Panc1 (cell line): ENCODE measurements around the gene C9orf152. TPM values are rescaled to one million over a fixed set of nuclear protein-coding genes. Genes with fewer than 3 reads are reported as not detected.

Experiments
- ATAC-seq: fragments of 200-7000 bp; cut with Tn5 transposase; 2 replicates; pipeline ENCODE4 v1.9.1; 2020; ENCODE audit warnings: mild to moderate bottlenecking, moderate library complexity
- BruUV-seq: library from RNA; stranded (reverse); fragments of 400-500 nt; replicated peaks from 2 replicates; lab custom pipeline; 2021; lab: Mats Ljungman, UMichigan
- CTCF ChIA-PET: fragments of 300-600 bp; sonication (Branson Sonifier 250); formaldehyde crosslinking; loops from one replicate; lab custom pipeline; 2022; ENCODE audit warnings: antibody characterized with exemption; lab: Charles Lee
- POLR2A ChIA-PET: fragments of 300-600 bp; sonication (Branson Sonifier 250); formaldehyde crosslinking; loops from one replicate; lab custom pipeline; 2022; ENCODE audit warnings: antibody characterized with exemption; lab: Charles Lee
- DNase-seq: peaks from one replicate; pipeline ENCODE4 v3.0.0-alpha.2; 2010; ENCODE audit warnings: low read depth, low spot score
- H3K27ac ChIP-seq: 2 replicates; pipeline ENCODE4 v1.5.1; 2011; ENCODE audit warnings: mild to moderate bottlenecking, low read length, inconsistent platforms
- H3K27me3 ChIP-seq: fragments of 200-500 bp; sonication (Bioruptor generic); 2 replicates; pipeline ENCODE4 v1.6.0; 2014; ENCODE audit warnings: low read length, inconsistent platforms; ENCODE audit not compliant: control insufficient read depth, insufficient read depth
- H3K36me3 ChIP-seq: fragments of 200-500 bp; sonication (Bioruptor generic); 2 replicates; pipeline ENCODE4 v1.5.1; 2014; ENCODE audit warnings: inconsistent platforms, mild to moderate bottlenecking, low read length, moderate library complexity; ENCODE audit not compliant: control insufficient read depth, insufficient read depth
- H3K4me1 ChIP-seq: 2 replicates; pipeline ENCODE4 v1.5.1; 2011; ENCODE audit warnings: inconsistent platforms, mild to moderate bottlenecking, low read length, moderate library complexity; ENCODE audit not compliant: control insufficient read depth, insufficient read depth
- H3K4me3 ChIP-seq, 2 experiments: 2 replicates each; pipeline ENCODE4 v1.5.1; 2011 to 2012; ENCODE audit warnings: low read depth in 2 of 2, low read length in 2 of 2, mild to moderate bottlenecking in 2 of 2, inconsistent platforms in 1 of 2, moderate library complexity in 1 of 2
- H3K9me3 ChIP-seq: fragments of 200-500 bp; sonication (Bioruptor generic); 2 replicates; pipeline ENCODE4 v1.5.1; 2014; ENCODE audit warnings: low read depth, mild to moderate bottlenecking, inconsistent platforms, low read length, moderate library complexity; ENCODE audit not compliant: control insufficient read depth, insufficient read depth
- CTCF ChIP-seq: fragments of 450-650 bp; IDR thresholded peaks from 2 replicates; pipeline ENCODE4 v1.5.1; 2017; ENCODE audit warnings: mild to moderate bottlenecking
- POLR2AphosphoS5 ChIP-seq: IDR thresholded peaks from 2 replicates; pipeline ENCODE4 v1.6.1; 2012; ENCODE audit warnings: mild to moderate bottlenecking, low read depth, low read length, moderate library complexity
- REST ChIP-seq, 2 experiments: IDR thresholded peaks; 2 replicates each; pipeline ENCODE4 v1.6.1; 2011 to 2012; ENCODE audit warnings: low read depth in 2 of 2, control low read depth in 1 of 2, low read length in 1 of 2, mild to moderate bottlenecking in 1 of 2, moderate library complexity in 1 of 2; ENCODE audit not compliant: insufficient read depth in 1 of 2
- SIN3A ChIP-seq: IDR thresholded peaks from 2 replicates; pipeline ENCODE4 v1.6.1; 2012; ENCODE audit warnings: low read depth, mild to moderate bottlenecking, low read length, moderate library complexity, borderline replicate concordance; ENCODE audit not compliant: insufficient read depth
- TCF7L2 ChIP-seq: IDR thresholded peaks from 2 replicates; pipeline ENCODE4 v1.6.1; 2011; ENCODE audit warnings: mild to moderate bottlenecking, low read depth, low read length, inconsistent platforms
- in situ Hi-C: cut with HindIII; loops from 2 replicates; pipeline ENCODE4 v1.10.0; 2016; ENCODE audit warnings: low sequenced_read_pairs, low pct_unique_long_range_greater_than_20kb
- intact Hi-C: fragments of 100-400 bp; cut with micrococcal nuclease; formaldehyde crosslinking; loops from one replicate; pipeline ENCODE4 v1.10.0; 2022; ENCODE audit not compliant: unreplicated experiment
- total RNA-seq: library from RNA; stranded (reverse); gene quantifications from one replicate; pipeline ENCODE4 v1.2.1, GENCODE V29; 2021; ENCODE audit not compliant: unreplicated experiment

The C9orf152 gene
- total RNA-seq, 1 experiment from 2014 or later: 0.10 TPM

DNA sequence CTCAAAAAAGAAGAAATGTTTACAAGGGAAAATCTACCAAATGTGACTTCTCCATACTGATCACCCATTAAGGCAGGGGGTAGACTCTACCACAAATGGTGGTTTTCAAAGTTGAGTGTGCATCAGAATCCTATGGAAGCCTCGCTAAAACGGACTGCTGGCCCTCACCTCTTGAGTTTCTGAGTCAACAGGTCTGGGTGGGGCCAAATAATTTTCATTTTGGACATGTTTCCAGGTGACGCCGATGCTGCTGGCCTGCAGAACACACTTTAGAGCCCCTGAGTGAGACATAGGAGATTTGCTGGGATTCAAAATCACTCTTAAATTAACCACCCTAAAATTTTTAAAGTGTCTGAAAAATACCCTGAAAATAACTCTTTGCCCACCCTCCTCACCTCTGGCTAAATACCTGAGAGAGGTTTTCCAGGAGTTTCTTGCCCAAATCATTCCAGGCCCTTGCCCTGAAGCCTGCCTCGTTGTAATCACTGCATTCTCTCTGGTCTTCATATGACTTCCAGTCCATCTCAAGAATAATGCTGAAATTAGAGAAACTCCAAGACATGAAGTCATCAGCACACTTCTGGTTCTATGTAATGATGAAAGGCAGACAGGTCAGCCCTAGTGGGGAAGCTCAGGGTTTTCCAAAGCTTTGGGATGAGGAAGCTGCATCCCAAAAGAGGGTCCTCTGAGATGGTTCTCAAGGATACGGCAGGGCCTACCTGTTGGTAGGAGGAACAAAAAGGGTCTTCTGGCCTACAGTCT, 18.2 kb downstream of the C9orf152 start:
- ATAC-seq: no peak

DNA sequence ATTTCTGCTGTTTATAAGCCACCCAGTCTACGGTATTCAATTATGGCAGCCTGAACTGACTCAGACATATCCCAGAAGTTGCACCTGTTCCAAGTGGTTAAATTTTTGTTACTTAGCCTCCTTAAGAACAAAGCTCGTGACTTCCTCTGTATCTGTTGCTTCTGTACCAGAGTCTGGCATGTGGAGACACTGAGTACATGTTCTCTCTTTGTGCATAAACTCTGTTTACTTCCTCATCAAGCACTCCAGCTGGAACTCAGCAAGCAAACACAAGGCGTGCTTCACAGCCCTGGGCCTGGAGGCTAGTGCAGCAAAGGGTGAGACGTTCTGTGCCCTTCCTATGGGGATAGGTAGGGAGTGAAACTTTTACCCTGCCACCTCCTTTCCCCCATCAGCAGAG, 19.0 kb downstream of the C9orf152 start:
- no peak for ATAC-seq
- intact Hi-C loops (loop anchor here (10.0 kb wide), 1 partner anchor 256 kb away; no protein-coding TSS in a partner anchor), in situ Hi-C loops (no loop called here)
- H3K36me3 ChIP-seq: no peaks in the 10 kb centered on the region
- POLR2A ChIA-PET: interaction anchor here (0.6 kb wide), 1 partner anchor 719 kb away, joined by 4 read pairs; no protein-coding TSS in a partner anchor
- 0 out of 2 replicates have a peak, but pooled peaks cover under 1% of the 10 kb centered on the region for H3K4me1 ChIP-seq
- no peaks in the 10 kb centered on the region for H3K27me3 ChIP-seq
- no peak for DNase-seq
- H3K4me3 ChIP-seq: no peak overlapping the region
- H3K27ac ChIP-seq: no peak overlapping the region
- no TSS peak for BruUV-seq
- H3K9me3 ChIP-seq: no peaks in the 10 kb centered on the region
- CTCF ChIA-PET: no interaction called here
- TF ChIP-seq CTCF (no peak), POLR2AphosphoS5 (no peak), SIN3A (no peak), REST (IDR thresholded peaks at IDR 0.05; ENCODE audit: insufficient read depth in 1 of 2, low read depth in 2 of 2, low read length in 1 of 2) (no peak)

More for the DNA sequence above, 18.2 kb downstream of the C9orf152 start:
- H3K36me3 ChIP-seq: no peaks in the 10 kb centered on the region
- H3K27me3 ChIP-seq: no peaks in the 10 kb centered on the region
- CTCF ChIA-PET: no interaction called here
- 0 out of 2 replicates have a peak, but pooled peaks cover 3% of the 10 kb centered on the region for H3K4me1 ChIP-seq
- H3K4me3 ChIP-seq: no peak overlapping the region
- intact Hi-C loops (loop anchor here (10.0 kb wide), 1 partner anchor 255 kb away; no protein-coding TSS in a partner anchor), in situ Hi-C loops (no loop called here)
- no peak for TF ChIP-seq SIN3A
- TF ChIP-seq CTCF: no peak
- TF ChIP-seq TCF7L2: no peak
- TF ChIP-seq POLR2AphosphoS5: no peak
- no peak for TF ChIP-seq REST (IDR thresholded peaks at IDR 0.05; ENCODE audit: insufficient read depth in 1 of 2, low read depth in 2 of 2, low read length in 1 of 2)
- POLR2A ChIA-PET: interaction anchor here (0.6 kb wide), 1 partner anchor 720 kb away, joined by 4 read pairs; no protein-coding TSS in a partner anchor
- H3K27ac ChIP-seq: no peak overlapping the region
- DNase-seq: no peak
- no TSS peak for BruUV-seq
- H3K9me3 ChIP-seq: no peaks in the 10 kb centered on the region
